Fibroblast of the conjunctiva (primary cell): ENCODE results near the gene STAG1.
"Not testable (repeated sequence)": the region's sequence is repeated elsewhere in the genome, so short reads cannot be mapped to it uniquely, and the experiment has no call there.

Experiments used
- DNase-seq: peaks from one replicate; pipeline ENCODE4 v3.0.0-alpha.2; 2010; ENCODE audit warnings: low read depth

Gene STAG1

DNA sequence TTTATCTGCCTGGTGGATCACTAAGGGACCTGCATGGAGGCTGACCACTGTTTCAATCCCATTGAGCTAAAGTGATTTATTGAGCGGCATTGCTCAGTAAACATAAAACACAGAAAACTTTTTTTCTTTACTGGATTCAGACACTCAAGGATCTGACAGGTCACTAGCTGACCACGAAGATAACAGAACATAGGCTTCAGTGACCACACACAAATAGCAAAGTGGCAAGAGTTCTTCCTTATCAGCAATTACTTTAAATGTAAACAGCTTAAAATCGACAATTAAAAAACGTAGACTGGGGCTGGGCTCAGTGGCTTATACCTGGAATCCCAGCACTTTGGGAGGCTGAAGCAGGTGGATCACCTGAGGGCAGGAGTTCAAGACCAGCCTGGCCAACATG is 48.7 kb downstream of the STAG1 start:
- DNase-seq: no peak

DNA sequence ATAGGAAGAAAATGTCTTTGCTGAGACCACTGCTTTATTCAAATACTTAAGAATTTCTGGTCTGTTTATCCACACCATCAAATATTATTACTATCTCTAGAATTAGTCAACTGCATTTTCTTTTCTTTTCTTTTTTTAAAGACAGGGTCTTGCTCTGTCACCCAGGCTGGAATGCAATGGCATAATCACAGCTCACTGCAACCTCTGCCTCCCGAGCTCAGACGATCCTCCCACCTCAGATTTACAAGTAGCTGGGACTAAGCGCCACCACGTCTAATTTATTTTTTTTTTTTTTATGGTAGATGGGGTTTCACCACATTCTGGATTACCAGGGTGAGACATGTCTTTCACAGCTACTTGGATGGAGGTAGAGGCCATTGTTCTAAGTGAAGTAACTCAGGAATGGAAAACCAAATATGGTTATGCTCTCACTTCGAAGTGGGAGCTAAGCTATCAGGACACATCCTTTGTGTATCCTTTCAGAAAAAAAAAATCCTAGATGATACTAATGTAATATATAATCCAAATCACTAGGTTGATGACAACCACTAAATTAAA is 52.8 kb downstream of the STAG1 start:
- no peak for DNase-seq

DNA sequence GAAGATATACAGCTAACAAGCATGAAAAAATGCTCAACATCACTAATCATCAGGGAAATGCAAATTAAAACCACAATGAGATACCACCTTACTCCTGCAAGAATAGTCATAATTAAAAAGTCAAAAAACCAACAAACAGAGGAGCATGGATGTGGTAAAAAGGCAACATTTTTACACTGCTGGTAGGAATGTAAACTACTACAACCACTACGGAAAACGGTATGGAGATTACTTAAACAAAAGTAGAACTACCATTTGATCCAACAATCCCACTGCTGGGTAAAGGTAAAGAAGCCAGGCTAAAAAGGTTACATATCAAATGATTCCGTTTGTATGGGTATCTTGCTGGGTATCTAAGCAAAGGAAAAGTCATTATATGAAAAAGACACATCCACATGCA is 53.8 kb downstream of the STAG1 start:
- no peak for DNase-seq

DNA sequence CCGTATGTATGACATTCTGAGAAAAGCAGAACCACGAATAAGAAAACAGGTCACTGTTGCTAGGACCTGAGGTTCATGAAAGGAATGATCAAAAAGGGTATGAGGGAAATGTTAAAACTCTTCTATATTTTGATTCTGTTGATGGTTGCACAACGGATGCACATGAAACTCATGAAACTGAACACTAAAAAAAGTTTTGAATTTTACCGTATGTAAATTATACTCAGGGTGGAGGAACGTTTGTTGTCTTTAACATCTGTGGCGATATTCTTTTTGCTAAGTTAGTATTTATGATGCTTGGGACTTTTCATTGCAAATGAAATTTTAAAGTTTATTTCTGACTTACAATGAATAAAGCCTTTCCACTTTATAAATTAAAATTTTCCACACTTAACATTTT is 55.4 kb downstream of the STAG1 start:
- DNase-seq: no peak

DNA sequence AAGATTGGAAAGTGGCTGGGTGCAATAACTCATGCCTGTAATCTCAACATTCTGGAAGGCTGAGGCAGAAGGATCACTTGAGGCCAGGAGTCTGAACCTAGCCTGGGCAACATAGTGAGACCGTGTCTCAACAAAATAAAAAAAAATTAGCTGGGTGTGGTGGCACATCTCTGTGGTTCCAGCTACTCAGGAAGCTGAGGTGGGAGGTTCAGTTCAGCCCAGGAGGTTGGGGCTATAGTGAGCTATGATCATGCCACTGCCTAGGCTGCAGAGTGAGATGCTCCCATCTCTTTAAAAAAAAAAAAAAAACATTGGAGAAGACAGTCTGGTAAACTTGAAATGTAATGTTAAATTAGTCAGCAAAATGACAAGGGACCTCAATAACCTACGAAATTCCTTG is 57.9 kb downstream of the STAG1 start:
- DNase-seq: no peak

DNA sequence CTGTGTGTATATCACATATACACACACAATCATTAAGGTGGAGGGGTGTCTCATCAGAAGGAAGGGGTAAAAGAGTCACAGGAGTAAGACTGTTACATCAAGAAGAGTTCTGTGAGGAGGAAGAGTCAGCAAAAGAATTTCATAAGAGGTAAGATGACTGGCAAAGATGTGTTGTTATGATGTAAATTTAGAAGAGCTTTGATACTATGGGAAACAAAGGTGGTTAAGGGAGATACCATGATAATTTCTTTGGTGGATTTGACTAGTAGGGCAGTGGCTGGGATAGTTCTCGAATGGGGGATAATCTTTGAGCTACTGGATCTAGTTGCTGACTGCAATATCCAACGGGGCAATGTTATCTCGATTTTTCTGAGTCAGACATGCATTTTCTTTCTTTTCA is 61.6 kb downstream of the STAG1 start:
- DNase-seq: no peak

- no peak for DNase-seq
Observed at GRCh38 chr3:136685882-136686281, 66.3 kb downstream of the STAG1 start.

DNA sequence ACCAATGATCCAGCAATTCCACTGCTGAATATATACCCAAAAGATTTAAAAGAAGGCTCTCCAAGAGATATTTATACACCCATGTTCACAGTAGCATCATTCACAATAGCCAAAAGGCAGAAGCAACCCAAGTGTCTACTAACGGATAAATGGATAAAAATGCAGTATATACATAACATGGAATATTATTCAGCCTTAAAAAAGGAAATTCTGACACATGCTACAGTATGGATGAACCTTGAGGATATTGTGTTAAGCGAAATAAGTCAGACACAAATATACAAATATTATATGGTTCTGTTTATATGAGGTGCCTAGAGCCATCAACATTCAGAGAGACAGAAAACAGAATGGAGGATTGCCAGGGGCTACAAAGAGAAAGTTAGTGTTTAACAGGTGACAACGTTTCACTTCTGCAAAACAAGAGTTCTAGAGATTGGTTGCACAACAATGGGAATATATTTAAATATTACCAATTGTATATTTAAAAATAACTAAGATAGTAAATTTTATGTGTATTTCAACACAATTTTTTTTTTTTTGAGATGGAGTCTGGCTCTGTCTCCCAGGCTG is 69.4 kb downstream of the STAG1 start:
- DNase-seq: no peak

GRCh38 chr3:136678981-136679380 is 73.2 kb downstream of the STAG1 start:
- DNase-seq: no peak

GRCh38 chr3:136676009-136676408 is 76.2 kb downstream of the STAG1 start:
- no peak for DNase-seq

- DNase-seq: no peak
Observed at GRCh38 chr3:136675150-136675858, 76.9 kb downstream of the STAG1 start.

DNA sequence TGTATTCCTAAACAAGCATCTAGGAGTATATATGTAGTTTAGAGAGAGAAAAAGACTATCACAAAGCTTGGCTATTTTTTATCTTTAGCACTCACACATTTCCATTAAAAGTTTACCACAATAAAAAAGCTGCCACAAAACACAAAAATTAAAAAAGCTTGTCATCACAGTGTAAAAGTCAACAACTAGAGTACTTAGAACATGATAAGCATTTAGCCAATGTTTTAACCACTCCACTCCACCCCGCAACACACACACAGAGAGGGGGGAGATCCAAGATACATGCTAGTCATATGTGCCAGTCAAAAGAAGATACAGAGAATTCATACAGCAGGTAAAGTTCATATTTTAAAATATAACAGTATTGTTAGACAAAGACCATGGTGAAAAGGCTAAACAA is 79.7 kb downstream of the STAG1 start:
- no peak for DNase-seq

- no peak for DNase-seq
Observed at GRCh38 chr3:136671921-136672320, 80.3 kb downstream of the STAG1 start.

DNA sequence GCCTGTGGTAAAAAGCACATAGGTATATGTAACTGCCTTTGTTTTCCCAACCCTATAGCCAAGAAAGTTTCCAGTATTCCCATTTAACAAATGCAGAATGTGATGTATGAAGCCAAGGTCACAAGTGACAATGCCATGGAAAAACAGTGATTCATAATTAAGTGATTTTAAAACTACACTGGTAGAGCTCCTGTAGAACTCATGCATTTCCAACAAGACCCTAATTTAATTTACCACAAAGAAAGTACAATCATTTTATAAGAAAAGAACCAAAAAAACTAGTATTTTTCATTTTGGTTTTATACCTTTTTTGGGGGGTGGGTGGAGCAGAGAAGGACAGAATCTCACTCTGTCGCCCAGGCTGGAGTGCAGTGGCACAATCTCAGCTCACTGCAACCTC is 82.0 kb downstream of the STAG1 start:
- no peak for DNase-seq

GRCh38 chr3:136667081-136667480 is 85.1 kb downstream of the STAG1 start:
- no peak for DNase-seq

DNA sequence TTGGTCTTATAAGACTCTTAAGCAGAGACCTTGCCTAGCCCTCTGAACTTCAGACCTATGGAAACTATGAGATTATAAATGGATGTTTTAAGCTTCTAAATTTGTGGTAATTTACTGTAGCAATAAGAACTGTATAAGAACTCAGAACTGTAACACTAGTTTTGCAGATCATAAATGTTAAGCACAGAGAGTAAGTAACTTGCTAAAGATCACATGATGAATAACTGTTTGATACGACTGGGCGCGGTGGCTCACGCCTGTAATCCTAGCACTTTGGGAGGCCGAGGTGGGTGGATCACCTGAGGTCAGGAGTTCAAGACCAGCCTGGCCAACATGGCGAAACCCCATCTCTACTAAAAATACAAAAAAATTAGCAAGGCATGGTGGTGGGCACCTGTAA is 85.9 kb downstream of the STAG1 start:
- not testable (repeated sequence) for DNase-seq

DNA sequence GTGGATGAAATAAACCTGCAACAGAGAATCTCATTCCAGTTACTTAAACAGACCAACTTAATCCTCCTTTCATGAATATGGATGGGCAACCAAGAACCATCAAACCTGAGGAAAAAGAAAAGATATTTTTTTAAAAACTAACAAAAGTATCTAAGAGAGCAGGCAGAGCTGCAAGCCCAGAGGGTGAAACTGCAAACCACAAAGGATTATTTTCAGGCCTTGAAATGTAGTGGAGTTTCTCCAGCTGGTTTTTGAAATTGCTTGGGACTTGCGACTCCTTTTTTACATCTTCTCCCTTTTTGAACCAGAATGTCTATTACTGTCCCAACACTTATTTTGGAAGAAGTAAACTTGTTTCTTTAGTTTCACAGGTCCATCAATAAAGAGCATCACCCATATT is 87.4 kb downstream of the STAG1 start:
- no peak for DNase-seq

- no peak for DNase-seq
Observed at GRCh38 chr3:136661282-136661681, 90.9 kb downstream of the STAG1 start.

- peak; percentile 63 for DNase-seq
Observed at GRCh38 chr3:136658946-136659682, 93.1 kb downstream of the STAG1 start.

GRCh38 chr3:136657526-136657925 is 94.7 kb downstream of the STAG1 start:
- no peak for DNase-seq

DNA sequence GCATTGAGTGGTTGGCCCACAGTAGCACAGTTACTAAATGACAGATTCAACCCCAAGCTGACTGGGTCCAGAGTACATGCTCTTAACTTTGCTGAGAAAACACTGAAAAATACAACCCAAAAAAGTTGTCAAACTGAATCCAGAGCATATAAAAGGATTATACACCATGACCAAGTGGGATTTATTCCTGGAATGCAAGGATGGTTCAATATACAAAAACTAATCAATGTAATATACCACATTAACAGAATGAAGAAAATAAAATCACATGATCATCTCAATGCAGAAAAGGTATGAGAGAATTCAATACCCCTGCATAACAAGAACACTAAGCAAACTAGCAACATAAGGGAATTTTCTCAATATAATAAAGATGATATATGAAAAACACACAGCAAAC is 98.5 kb downstream of the STAG1 start:
- DNase-seq: no peak

DNA sequence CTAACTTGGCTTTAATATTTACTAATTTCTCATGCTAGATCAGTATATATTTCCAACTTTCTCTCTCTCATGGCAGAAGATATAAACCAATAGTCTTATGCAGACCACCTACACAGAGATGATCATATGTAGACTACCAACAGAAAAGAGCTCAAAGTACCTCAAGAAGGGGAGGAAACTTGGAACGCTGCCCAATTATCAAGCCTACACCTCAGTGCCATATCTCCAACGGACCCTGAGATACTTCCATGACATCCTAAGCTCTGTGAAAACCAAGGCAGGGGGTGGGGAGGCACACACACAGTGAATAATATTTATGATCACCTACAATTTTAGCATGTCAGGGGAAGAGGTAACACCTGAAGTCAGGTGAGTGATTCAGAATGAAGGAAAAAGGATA is 100.6 kb downstream of the STAG1 start:
- no peak for DNase-seq

GRCh38 chr3:136650461-136650860 is 101.7 kb downstream of the STAG1 start:
- DNase-seq: no peak
